ENCODE results near the gene SAMD4B. TPM values are rescaled to one million over a fixed set of nuclear protein-coding genes. Genes with fewer than 3 reads are reported as not detected.

Gene SAMD4B
- total RNA-seq, 1 experiment from 2014 or later = 135 TPM

DNA sequence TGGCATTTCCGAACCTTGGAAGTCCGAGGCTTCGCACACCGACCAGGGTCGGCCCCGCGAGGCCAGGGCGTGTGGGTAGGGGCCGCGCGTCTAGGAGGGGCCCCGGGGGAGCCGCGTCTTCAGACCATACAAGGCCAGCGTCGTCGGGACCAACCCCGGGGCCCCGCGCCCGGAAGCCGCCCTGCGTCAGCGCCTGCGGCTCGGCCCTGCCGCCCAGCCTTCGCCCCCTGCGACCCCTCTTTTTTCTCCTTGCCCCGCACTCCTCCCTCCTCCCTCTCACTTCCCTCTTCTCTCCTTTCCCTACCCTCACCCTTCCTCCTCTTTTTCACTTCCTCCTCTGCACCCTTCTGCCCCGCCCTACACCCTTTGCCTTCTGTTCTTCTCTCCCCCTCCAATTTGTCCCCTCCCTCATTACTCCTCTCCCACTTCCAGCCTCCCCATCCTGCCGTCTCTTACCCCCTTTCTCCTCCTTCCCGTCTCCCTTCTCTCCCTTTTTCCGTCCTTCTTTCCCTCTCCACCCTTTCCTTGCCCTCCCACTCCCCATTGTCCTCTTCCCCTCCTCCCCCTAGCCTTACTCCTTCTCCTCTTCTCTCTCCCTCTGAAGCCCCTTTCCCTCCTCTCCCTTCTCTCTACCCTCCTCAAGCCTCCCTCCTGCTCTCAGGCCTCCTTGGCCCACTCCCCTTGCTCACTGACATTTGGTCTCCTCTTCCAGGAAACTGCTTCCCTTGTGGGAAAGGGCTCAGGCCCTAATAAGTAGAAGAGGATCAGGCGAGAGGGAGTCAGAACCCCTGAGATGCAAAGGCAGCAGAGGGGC, 68.0 kb downstream of the SAMD4B start:
- Histone ChIP-seq H4K8ac (replicated peaks; ENCODE audit: insufficient read length, low read depth, low read length) (no peak overlapping the region), H3K4me1 (ENCODE audit: insufficient read depth, low read length) (peaks cover 6% of the 10 kb centered on the region; the same call in 1 of the 2 replicates), H3K27ac (ENCODE audit: insufficient read length, low read depth, low read length) (peak overlapping the region; percentile 62), H4K91ac (ENCODE audit: insufficient read length, low read depth, low read length) (no peak overlapping the region), H3K23ac (ENCODE audit: insufficient read length, low read depth, low read length) (no peak overlapping the region), H3K18ac (ENCODE audit: insufficient read length, low read depth, low read length) (peak overlapping the region; percentile 91), H2AK5ac (ENCODE audit: insufficient read length, low read length) (no peak overlapping the region), H3K56ac (ENCODE audit: insufficient read length, low read depth, low read length) (no peak overlapping the region), H2BK120ac (ENCODE audit: low read depth, low read length, poor library complexity, severe bottlenecking) (peak overlapping the region; percentile 81), H3T11ph (ENCODE audit: low read length) (peak overlapping the region; percentile 77), H3K79me1 (ENCODE audit: insufficient read depth, low read depth, low read length, poor library complexity, severe bottlenecking) (peaks cover 6% of the 10 kb centered on the region), H3K9ac (ENCODE audit: extremely low read depth, insufficient read length, low read length) (peak overlapping the region; percentile 86), H2BK15ac (ENCODE audit: low read depth, low read length) (no peak overlapping the region), H2BK5ac (ENCODE audit: insufficient read length, low read length) (no peak overlapping the region), H2AFZ (ENCODE audit: low read length) (no peak overlapping the region), H3K9me3 (ENCODE audit: control insufficient read depth, low read depth, low read length) (no peaks in the 10 kb centered on the region), H3K79me2 (ENCODE audit: insufficient read depth, low read length) (peaks cover 9% of the 10 kb centered on the region; the same call in 1 of the 2 replicates), H3K14ac (ENCODE audit: insufficient read depth, low read length) (peak overlapping the region; percentile 96), H2BK12ac (ENCODE audit: insufficient read length, low read depth, low read length) (no peak overlapping the region), H3K4ac (ENCODE audit: low read depth, low read length) (peak overlapping the region; percentile 74; the same call in 1 of the 2 replicates), H3K23me2 (ENCODE audit: insufficient read length, low read depth, low read length, poor library complexity, severe bottlenecking) (peaks cover 19% of the 10 kb centered on the region), H4K20me1 (ENCODE audit: control insufficient read depth, insufficient read depth, insufficient read length) (peaks cover 2% of the 10 kb centered on the region), H4K5ac (ENCODE audit: insufficient read length, low read depth, low read length) (no peak overlapping the region), H3K4me2 (ENCODE audit: insufficient read depth, insufficient read length, low read length) (peak overlapping the region; percentile 78), H2BK20ac (ENCODE audit: low read depth, low read length, poor library complexity, severe bottlenecking) (no peak overlapping the region), H3K27me3 (ENCODE audit: insufficient read depth, low read length) (no peaks in the 10 kb centered on the region)
- peaks cover 1% of the 10 kb centered on the region; the same call in 1 of the 2 replicates for H3K27me3 Mint-ChIP-seq (ENCODE audit: low read depth)
- H3K36me3 Mint-ChIP-seq (ENCODE audit: insufficient read depth in 1 of 3, low read depth in 3 of 3) = peaks cover 9 to 28% (median 22%) of the 10 kb centered on the region in 3 experiments
- peak overlapping the region; percentile 96 to 97 for H3K4me3 Mint-ChIP-seq
- TF ChIP-seq, protein P1, sequence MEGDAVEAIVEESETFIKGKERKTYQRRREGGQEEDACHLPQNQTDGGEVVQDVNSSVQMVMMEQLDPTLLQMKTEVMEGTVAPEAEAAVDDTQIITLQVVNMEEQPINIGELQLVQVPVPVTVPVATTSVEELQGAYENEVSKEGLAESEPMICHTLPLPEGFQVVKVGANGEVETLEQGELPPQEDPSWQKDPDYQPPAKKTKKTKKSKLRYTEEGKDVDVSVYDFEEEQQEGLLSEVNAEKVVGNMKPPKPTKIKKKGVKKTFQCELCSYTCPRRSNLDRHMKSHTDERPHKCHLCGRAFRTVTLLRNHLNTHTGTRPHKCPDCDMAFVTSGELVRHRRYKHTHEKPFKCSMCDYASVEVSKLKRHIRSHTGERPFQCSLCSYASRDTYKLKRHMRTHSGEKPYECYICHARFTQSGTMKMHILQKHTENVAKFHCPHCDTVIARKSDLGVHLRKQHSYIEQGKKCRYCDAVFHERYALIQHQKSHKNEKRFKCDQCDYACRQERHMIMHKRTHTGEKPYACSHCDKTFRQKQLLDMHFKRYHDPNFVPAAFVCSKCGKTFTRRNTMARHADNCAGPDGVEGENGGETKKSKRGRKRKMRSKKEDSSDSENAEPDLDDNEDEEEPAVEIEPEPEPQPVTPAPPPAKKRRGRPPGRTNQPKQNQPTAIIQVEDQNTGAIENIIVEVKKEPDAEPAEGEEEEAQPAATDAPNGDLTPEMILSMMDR (conservative IDR thresholded peaks at IDR 0.05) = no peak
- H3K4me1 Mint-ChIP-seq = peaks cover 43 to 56% of the 10 kb centered on the region in 2 experiments
- WGBS (ENCODE audit: extremely low coverage, insufficient read length, low lambda C conversion rate) = no CpG with 5 or more reads among the region's 35 CpGs
- H3K27ac Mint-ChIP-seq = peak overlapping the region; percentile 11 to 96 (median 76); a peak in 5 of 7 replicates
- no peak for DNase-seq
- no peaks in the 10 kb centered on the region; a peak in 1 of 5 replicates for H3K9me3 Mint-ChIP-seq
